GM23338 (cell line): ENCODE results near the gene MAGI1.

Experiments used
- CREB1 ChIP-seq: fragments of 250-450 bp; sonication (Bioruptor Pico); IDR thresholded peaks from 2 replicates; pipeline ENCODE4 v1.5.0; 2020; ENCODE audit warnings: low read depth, mild to moderate bottlenecking, moderate library complexity
- CTCF ChIP-seq, 2 experiments: fragments of 200-600 bp in 1 of 2; sonication (generic) in 1 of 2; conservative IDR thresholded peaks; 2 replicates each; pipeline versions ENCODE4 v1.5.1 to v1.6.1; 2016 to 2017; ENCODE audit warnings: antibody characterized with exemption in 2 of 2, low read depth in 2 of 2, mild to moderate bottlenecking in 2 of 2, moderate library complexity in 1 of 2
- EZH2 ChIP-seq: fragments of 200-600 bp; sonication (generic); IDR thresholded peaks from one replicate; pipeline ENCODE4 v1.8.0; 2017; ENCODE audit warnings: antibody characterized with exemption, mild to moderate bottlenecking, low read depth; ENCODE audit not compliant: unreplicated experiment
- JUNB ChIP-seq: IDR thresholded peaks from one replicate; pipeline ENCODE4 v1.6.1; 2016; ENCODE audit warnings: antibody characterized with exemption; ENCODE audit not compliant: unreplicated experiment
- POLR2AphosphoS5 ChIP-seq: IDR thresholded peaks from 2 replicates; pipeline ENCODE4 v1.6.1; 2016; ENCODE audit warnings: antibody characterized with exemption, low read depth
- ZNF331 ChIP-seq: fragments of 250-450 bp; sonication (Bioruptor Pico); IDR thresholded peaks from 2 replicates; pipeline ENCODE4 v1.5.0; 2020; ENCODE audit warnings: low read depth, mild to moderate bottlenecking, moderate library complexity

GRCh38 chr3:65600888-65601287 is 437.8 kb downstream of the MAGI1 start:
- TF ChIP-seq CTCF (conservative IDR thresholded peaks at IDR 0.05; ENCODE audit: low read depth in 2 of 2): no peak
- no peak for TF ChIP-seq EZH2
- TF ChIP-seq ZNF331 (CRISPR knock-in tag): no peak
- TF ChIP-seq CREB1 (CRISPR knock-in tag): no peak
- TF ChIP-seq POLR2AphosphoS5: no peak
- no peak for TF ChIP-seq JUNB
